GM12892 (cell line): ENCODE data around the gene AATF.

Source experiments
- POLR2A ChIP-seq: IDR thresholded peaks from 2 replicates; pipeline ENCODE4 v1.6.1; 2011; ENCODE audit warnings: low read depth, low read length, control low read depth
- POLR2AphosphoS5 ChIP-seq: IDR thresholded peaks from 2 replicates; pipeline ENCODE4 v1.6.1; 2011; ENCODE audit warnings: low read depth, low read length, control low read depth

DNA sequence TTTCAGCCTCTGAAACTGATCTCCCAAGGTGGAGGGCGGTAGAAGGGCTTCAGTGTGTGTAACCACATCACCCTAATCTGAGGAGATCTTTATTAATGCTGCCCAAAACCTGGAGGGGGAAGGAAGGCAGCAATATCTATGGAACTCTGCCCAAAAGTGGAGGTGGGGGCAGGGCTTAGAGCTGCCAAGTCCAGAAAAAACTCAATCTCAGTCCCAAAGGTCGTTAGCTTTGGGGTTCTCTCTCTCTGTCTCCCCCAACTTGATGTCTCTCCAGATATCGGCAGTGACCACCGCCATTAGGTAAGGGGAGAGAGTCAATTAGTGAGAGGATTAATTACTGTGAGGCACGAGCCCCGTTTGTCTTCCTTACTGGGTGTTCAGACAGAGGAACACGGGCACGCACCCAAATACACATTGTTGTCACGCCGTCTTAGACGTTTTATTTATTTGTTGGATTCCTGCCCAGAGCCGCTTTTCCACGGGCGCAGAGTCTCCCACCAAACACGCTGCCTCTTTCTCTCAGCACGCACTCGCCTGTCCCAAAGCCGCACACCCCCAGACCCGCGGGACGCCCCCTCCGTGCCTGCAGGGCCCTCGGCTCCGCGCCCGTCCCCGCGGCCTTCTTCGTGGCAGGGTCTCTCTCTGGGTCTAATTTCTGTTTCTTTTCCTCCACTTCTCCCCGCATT lies 16.9 kb upstream of the AATF start:
- TF ChIP-seq POLR2A (no peak), POLR2AphosphoS5 (no peak)
